ENCODE results near the gene ANP32E.
"Not testable (repeated sequence)": the region's sequence is repeated elsewhere in the genome, so short reads cannot be mapped to it uniquely, and the experiment has no call there.

The ANP32E gene

GRCh38 chr1:150214099-150214756 lies 21.7 kb downstream of the ANP32E start:
- not testable (repeated sequence) for H3K27ac ChIP-seq (ENCODE audit: extremely low read depth, low read depth, low read length); H3K9me3 ChIP-seq (ENCODE audit: control insufficient read depth, insufficient read depth, low read depth, low read length); H3K4me3 ChIP-seq (ENCODE audit: low read depth, low read length); H3K36me3 ChIP-seq (ENCODE audit: control insufficient read depth in 2 of 2, insufficient read depth in 1 of 2, low read length in 2 of 2); H3K4me1 ChIP-seq (ENCODE audit: control insufficient read depth, insufficient read depth, low read length)
- 0 out of 2 replicates have a peak, but pooled peaks have one; percentile 1 for TF ChIP-seq ZNF335 (tag by site-specific recombination; conservative IDR thresholded peaks at IDR 0.05)
- ChIA-PET CTCF (interaction anchor here (1.0 kb wide), 1 partner anchor 25 kb away, joined by 3 read pairs; no protein-coding TSS in a partner anchor), POLR2A (interaction anchor here (0.7 kb wide), 2 partner anchors 13 to 53 kb away, joined by 3 to 4 read pairs; no protein-coding TSS in a partner anchor)

GRCh38 chr1:150213170-150214098 lies 22.5 kb downstream of the ANP32E start:
- Histone ChIP-seq H3K4me1 (ENCODE audit: control insufficient read depth, insufficient read depth, low read length) (no peaks in the 10 kb centered on the region), H3K27ac (ENCODE audit: extremely low read depth, low read depth, low read length) (no peak overlapping the region), H3K4me3 (ENCODE audit: low read depth, low read length) (peak overlapping the region; percentile 23), H3K9me3 (ENCODE audit: control insufficient read depth, insufficient read depth, low read depth, low read length) (no peaks in the 10 kb centered on the region), H3K36me3 (ENCODE audit: control insufficient read depth in 2 of 2, insufficient read depth in 1 of 2, low read length in 2 of 2) (no peaks in the 10 kb centered on the region; a peak in 1 of 3 replicates)
- POLR2A ChIA-PET: no interaction called here
- CTCF ChIA-PET: interaction anchor here (1.0 kb wide), 1 partner anchor 24 kb away, joined by 3 read pairs; no protein-coding TSS in a partner anchor
- no peak for TF ChIP-seq GLIS2 (tag by site-specific recombination; IDR thresholded peaks at IDR 0.05)
- TF ChIP-seq CTCF (tag by site-specific recombination; IDR thresholded peaks at IDR 0.05): no peak
- no peak for TF ChIP-seq PRDM4 (tag by site-specific recombination; IDR thresholded peaks at IDR 0.05)
- TF ChIP-seq ZNF549 (tag by site-specific recombination; IDR thresholded peaks at IDR 0.05): no peak
- no peak for TF ChIP-seq ZSCAN16 (tag by site-specific recombination; IDR thresholded peaks at IDR 0.05)
- no peak for TF ChIP-seq OSR2 (tag by site-specific recombination; IDR thresholded peaks at IDR 0.05)
- no peak for TF ChIP-seq ZNF394 (tag by site-specific recombination; IDR thresholded peaks at IDR 0.05; ENCODE audit: borderline replicate concordance)
- TF ChIP-seq, protein P1, sequence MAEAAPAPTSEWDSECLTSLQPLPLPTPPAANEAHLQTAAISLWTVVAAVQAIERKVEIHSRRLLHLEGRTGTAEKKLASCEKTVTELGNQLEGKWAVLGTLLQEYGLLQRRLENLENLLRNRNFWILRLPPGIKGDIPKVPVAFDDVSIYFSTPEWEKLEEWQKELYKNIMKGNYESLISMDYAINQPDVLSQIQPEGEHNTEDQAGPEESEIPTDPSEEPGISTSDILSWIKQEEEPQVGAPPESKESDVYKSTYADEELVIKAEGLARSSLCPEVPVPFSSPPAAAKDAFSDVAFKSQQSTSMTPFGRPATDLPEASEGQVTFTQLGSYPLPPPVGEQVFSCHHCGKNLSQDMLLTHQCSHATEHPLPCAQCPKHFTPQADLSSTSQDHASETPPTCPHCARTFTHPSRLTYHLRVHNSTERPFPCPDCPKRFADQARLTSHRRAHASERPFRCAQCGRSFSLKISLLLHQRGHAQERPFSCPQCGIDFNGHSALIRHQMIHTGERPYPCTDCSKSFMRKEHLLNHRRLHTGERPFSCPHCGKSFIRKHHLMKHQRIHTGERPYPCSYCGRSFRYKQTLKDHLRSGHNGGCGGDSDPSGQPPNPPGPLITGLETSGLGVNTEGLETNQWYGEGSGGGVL (tag by site-specific recombination; IDR thresholded peaks at IDR 0.05): no peak
- TF ChIP-seq ZNF133 (tag by site-specific recombination; IDR thresholded peaks at IDR 0.05): no peak
- TF ChIP-seq ZFP37 (tag by site-specific recombination; IDR thresholded peaks at IDR 0.05): no peak
- no peak for TF ChIP-seq SP3 (tag by site-specific recombination; IDR thresholded peaks at IDR 0.05)
- TF ChIP-seq ZNF23 (tag by site-specific recombination; IDR thresholded peaks at IDR 0.05; ENCODE audit: borderline replicate concordance): no peak
- peak; percentile 17 for TF ChIP-seq ZBTB26 (tag by site-specific recombination; optimal IDR thresholded peaks at IDR 0.05)
- no peak for TF ChIP-seq ATF2 (tag by site-specific recombination; IDR thresholded peaks at IDR 0.05; ENCODE audit: low read depth)
- no peak for TF ChIP-seq ZNF16 (tag by site-specific recombination; IDR thresholded peaks at IDR 0.05; ENCODE audit: low read depth)
- no peak for TF ChIP-seq ZNF544 (tag by site-specific recombination; IDR thresholded peaks at IDR 0.05)
- 0 out of 2 replicates have a peak, but pooled peaks have one; percentile 13 for TF ChIP-seq ZXDB (tag by site-specific recombination; IDR thresholded peaks at IDR 0.05)
- no peak for TF ChIP-seq SALL2 (tag by site-specific recombination; IDR thresholded peaks at IDR 0.05; ENCODE audit: borderline replicate concordance)
- TF ChIP-seq ZBTB6 (tag by site-specific recombination; IDR thresholded peaks at IDR 0.05): no peak
- TF ChIP-seq WT1 (tag by site-specific recombination; IDR thresholded peaks at IDR 0.05): no peak
- no peak for TF ChIP-seq KLF7 (tag by site-specific recombination; IDR thresholded peaks at IDR 0.05; ENCODE audit: borderline replicate concordance)

All from HEK293 (cell line).